SK-N-SH (cell line): ENCODE data around the gene C12orf75. TPM values are rescaled to one million over a fixed set of nuclear protein-coding genes. Genes with fewer than 3 reads are reported as not detected.
A peak's percentile ranks its signal among the peaks of the same experiment; 100 is the strongest.

ENCODE experiments used
- CTCF ChIA-PET: fragments of 300-600, 350-600 bp; formaldehyde crosslinking; extraction: SDS; loops from one replicate; lab custom pipeline; 2021; lab: Yijun Ruan, JAX
- POLR2A ChIA-PET: fragments of 350-600 bp; sonication (Branson Sonifier 250); formaldehyde crosslinking; extraction: SDS; loops from one replicate; lab custom pipeline; 2020; ENCODE audit warnings: antibody characterized with exemption, inconsistent platforms; lab: Yijun Ruan, JAX
- DNase-seq: peaks from one replicate; pipeline ENCODE4 v3.0.0; 2012
- H2AFZ ChIP-seq: fragments of 200-600 bp; sonication (generic); 2 replicates; pipeline ENCODE4 v1.8.1; 2016; ENCODE audit warnings: antibody characterized with exemption, mild to moderate bottlenecking, low read depth
- H3F3A ChIP-seq: fragments of 200-600 bp; sonication (generic); replicated peaks from 2 replicates; pipeline ENCODE3; 2016; ENCODE audit warnings: antibody characterized with exemption, mild to moderate bottlenecking; ENCODE audit not compliant: insufficient read depth
- H3K27ac ChIP-seq, 2 experiments: fragments of 200-500 bp in 1 of 2; fragments of 200-600 bp in 1 of 2; sonication (Bioruptor generic) in 1 of 2; sonication (generic), shearing (Covaris generic) in 1 of 2; 2 replicates each; pipeline versions ENCODE4 v1.5.1 to v1.6.1; 2014 to 2016; ENCODE audit warnings: low read depth in 2 of 2, inconsistent platforms in 1 of 2, low read length in 1 of 2, mild to moderate bottlenecking in 1 of 2, mixed read lengths in 1 of 2
- H3K27me3 ChIP-seq: fragments of 200-600 bp; sonication (generic), shearing (Covaris generic); 2 replicates; pipeline ENCODE4 v1.6.1; 2016; ENCODE audit warnings: mixed run types; ENCODE audit not compliant: insufficient read depth
- H3K36me3 ChIP-seq, 2 experiments: fragments of 200-500 bp in 1 of 2; fragments of 200-600 bp in 1 of 2; sonication (Bioruptor generic) in 1 of 2; sonication (generic) in 1 of 2; replicated peaks in 1 of 2; 2 replicates each; pipeline versions ENCODE3 to v1.5.1; 2014 to 2016; ENCODE audit warnings: low read length in 1 of 2, mild to moderate bottlenecking in 1 of 2; ENCODE audit not compliant: insufficient read depth in 2 of 2, control insufficient read depth in 1 of 2
- H3K4me1 ChIP-seq, 2 experiments: fragments of 200-500 bp in 1 of 2; fragments of 200-600 bp in 1 of 2; sonication (Bioruptor generic) in 1 of 2; sonication (generic), shearing (Covaris generic) in 1 of 2; 2 replicates each; pipeline versions ENCODE4 v1.5.1 to v1.6.1; 2014 to 2016; ENCODE audit warnings: low read depth in 1 of 2, low read length in 1 of 2, mixed run types in 1 of 2; ENCODE audit not compliant: insufficient read depth in 2 of 2, control insufficient read depth in 1 of 2
- H3K4me2 ChIP-seq: fragments of 200-600 bp; sonication (generic), shearing (Covaris generic); 2 replicates; pipeline ENCODE4 v1.6.1; 2017; ENCODE audit warnings: mixed run types
- H3K4me3 ChIP-seq, 2 experiments: fragments of 200-500 bp in 1 of 2; fragments of 200-600 bp in 1 of 2; sonication (Bioruptor generic) in 1 of 2; sonication (generic), shearing (Covaris generic) in 1 of 2; 2 replicates each; pipeline versions ENCODE4 v1.5.1 to v1.8.1; 2014 to 2016; ENCODE audit warnings: low read depth in 2 of 2, inconsistent platforms in 1 of 2, low read length in 1 of 2, mild to moderate bottlenecking in 1 of 2, mixed read lengths in 1 of 2, moderate library complexity in 1 of 2
- H3K79me2 ChIP-seq: fragments of 200-600 bp; sonication (generic); 2 replicates; pipeline ENCODE4 v1.8.1; 2017; ENCODE audit warnings: mild to moderate bottlenecking; ENCODE audit not compliant: insufficient read depth
- H3K9ac ChIP-seq: fragments of 200-600 bp; sonication (generic); 2 replicates; pipeline ENCODE4 v1.6.1; 2017; ENCODE audit warnings: mixed run types
- H3K9me2 ChIP-seq: fragments of 200-600 bp; sonication (generic); 2 replicates; pipeline ENCODE4 v1.6.1; 2017; ENCODE audit warnings: mixed run types
- H3K9me3 ChIP-seq: fragments of 200-600 bp; sonication (generic); 2 replicates; pipeline ENCODE4 v1.6.1; 2017; ENCODE audit warnings: mixed run types, mild to moderate bottlenecking, moderate library complexity
- H4K20me1 ChIP-seq: fragments of 200-600 bp; sonication (generic); 2 replicates; pipeline ENCODE4 v1.6.1; 2017; ENCODE audit warnings: mild to moderate bottlenecking, mixed run types; ENCODE audit not compliant: insufficient read depth
- FOSL2 ChIP-seq: IDR thresholded peaks from 2 replicates; pipeline ENCODE4 v1.4.0; 2012; ENCODE audit warnings: low read depth, mild to moderate bottlenecking, moderate library complexity, borderline replicate concordance
- FOXJ3 ChIP-seq: sonication (generic); formaldehyde crosslinking; IDR thresholded peaks from 2 replicates; pipeline ENCODE4 v1.5.1; 2020; ENCODE audit warnings: mild to moderate bottlenecking, missing genetic modification reagents
- GABPA ChIP-seq: IDR thresholded peaks from 2 replicates; pipeline ENCODE4 v1.4.0; 2012; ENCODE audit warnings: low read depth, mild to moderate bottlenecking
- GATA2 ChIP-seq: sonication (generic); formaldehyde crosslinking; IDR thresholded peaks from 2 replicates; pipeline ENCODE4 v1.5.0; 2020; ENCODE audit warnings: mild to moderate bottlenecking, missing genetic modification reagents
- JUND ChIP-seq: IDR thresholded peaks from 2 replicates; pipeline ENCODE4 v1.4.0; 2012
- NRF1 ChIP-seq: IDR thresholded peaks from 2 replicates; pipeline ENCODE4 v1.6.1; 2012; ENCODE audit warnings: low read depth, mild to moderate bottlenecking, low read length
- POLR2AphosphoS5 ChIP-seq: IDR thresholded peaks from 2 replicates; pipeline ENCODE4 v1.6.1; 2012; ENCODE audit warnings: low read depth, low read length
- RFX5 ChIP-seq: IDR thresholded peaks from 2 replicates; pipeline ENCODE4 v1.6.1; 2012; ENCODE audit warnings: mild to moderate bottlenecking, improper control_type of control experiment, low read length
- TCF12 ChIP-seq: IDR thresholded peaks from 2 replicates; pipeline ENCODE4 v1.4.0; 2012
- YY1 ChIP-seq: IDR thresholded peaks from 2 replicates; pipeline ENCODE4 v1.4.0; 2012; ENCODE audit warnings: low read depth, mild to moderate bottlenecking
- WGBS: methylation state at CpG from one replicate; pipeline ENCODE4 v1.1.6; 2017; ENCODE audit warnings: low lambda C conversion rate; 5-methylcytosine and 5-hydroxymethylcytosine counted together
- polyA plus RNA-seq, 3 experiments: library from polyadenylated mRNA; depleted of rRNA; stranded (reverse); fragments of >200 nt; gene quantifications; 2 replicates each; pipeline ENCODE4 v1.2.3, GENCODE V29; 2012
- TF ChIP-seq, protein P1 (sequence below): IDR thresholded peaks from 2 replicates; pipeline ENCODE4 v1.4.0; 2012; ENCODE audit warnings: low read depth
- TF ChIP-seq, protein P2 (sequence below): fragments of 200-600 bp; sonication (generic); IDR thresholded peaks from 2 replicates; pipeline ENCODE4 v1.6.1; 2017; ENCODE audit warnings: antibody characterized with exemption, mild to moderate bottlenecking, moderate library complexity
- TF ChIP-seq, protein P3 (sequence below): fragments of 150-350 bp; IDR thresholded peaks from 2 replicates; pipeline ENCODE4 v1.6.1; 2017; ENCODE audit warnings: antibody characterized with exemption, low read length, low read depth, borderline replicate concordance

C12orf75 gene
- polyA plus RNA-seq, 1 of the 3 experiments (the other 2 are of a cell fraction): 221 TPM

DNA sequence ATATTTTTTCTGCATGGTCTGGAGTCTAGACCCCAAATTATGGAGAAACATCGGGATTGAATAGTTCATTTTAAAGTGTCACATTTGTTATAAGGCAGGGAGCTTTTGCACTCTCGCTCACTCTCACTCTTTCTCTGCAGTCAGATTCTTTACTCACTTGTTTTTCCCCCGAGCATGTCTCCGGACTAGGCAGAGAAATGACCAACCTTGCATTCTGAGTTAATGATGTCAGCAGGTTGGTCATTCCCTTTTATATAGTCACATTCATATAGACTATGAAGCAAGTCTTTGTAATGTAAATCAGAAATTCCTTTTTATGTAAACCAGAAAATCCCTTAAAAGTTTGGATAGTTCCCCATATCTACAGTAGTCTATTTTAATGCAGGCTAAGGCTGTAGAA is 4.1 kb downstream of the C12orf75 start:
- Histone ChIP-seq H3K9ac (peak overlapping the region; percentile 29), H3K36me3 (peaks cover 0 to 47% of the 10 kb centered on the region in 2 experiments), H3K4me2 (peak overlapping the region; percentile 94), H2AFZ (no peak overlapping the region), H3K9me2 (no peaks in the 10 kb centered on the region), H3K4me1 (peaks cover 9 to 20% of the 10 kb centered on the region in 2 experiments), H3K27ac (peak overlapping the region; percentile 29 to 72; a peak in 3 of 4 replicates), H3K4me3 (peak overlapping the region; percentile 17 to 53; a peak in 3 of 4 replicates), H3K9me3 (no peaks in the 10 kb centered on the region), H4K20me1 (peaks cover 51% of the 10 kb centered on the region), H3K79me2 (peaks cover 87% of the 10 kb centered on the region), H3F3A (peaks cover 42% of the 10 kb centered on the region), H3K27me3 (no peaks in the 10 kb centered on the region)
- WGBS: 10% methylated on average over 4 of the region's 4 CpGs
- ChIA-PET POLR2A (no interaction called here), CTCF (interaction anchor here (0.9 to 1.7 kb wide), 2 partner anchors 19 to 49 kb away, joined by 4 to 5 read pairs; no protein-coding TSS in a partner anchor)
- TF ChIP-seq GATA2 (CRISPR knock-in tag): no peak
- TF ChIP-seq TCF12: 0 out of 2 replicates have a peak, but pooled peaks have one; percentile 21
- peak; percentile 34; the same call in 1 of the 2 replicates for TF ChIP-seq JUND
- peak; percentile 57; the same call in 1 of the 2 replicates for TF ChIP-seq FOSL2
- DNase-seq: no peak

DNA sequence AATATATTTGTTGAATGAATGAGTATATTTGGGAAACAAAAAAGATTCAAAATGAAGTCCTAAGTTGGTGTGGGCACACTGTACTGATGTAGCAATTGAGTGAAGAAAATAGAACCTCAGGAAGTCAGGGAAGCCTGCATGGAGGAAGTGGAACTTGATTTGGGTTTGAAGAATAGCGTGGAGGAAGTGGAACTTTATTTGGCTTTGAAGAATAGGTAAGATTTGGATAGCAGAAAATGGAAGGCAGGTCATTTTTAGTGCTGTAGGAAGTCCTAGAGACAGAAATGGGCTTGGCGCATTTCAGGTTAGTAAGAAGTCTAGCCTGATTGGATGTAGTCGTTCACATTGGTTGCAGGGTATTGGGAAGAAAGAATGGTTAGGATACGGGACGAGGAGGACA is 5.4 kb downstream of the C12orf75 start:
- no peak overlapping the region for H2AFZ ChIP-seq
- H4K20me1 ChIP-seq: peaks cover 62% of the 10 kb centered on the region
- POLR2A ChIA-PET: no interaction called here
- H3K9me2 ChIP-seq: no peaks in the 10 kb centered on the region
- TF ChIP-seq, protein P1, sequence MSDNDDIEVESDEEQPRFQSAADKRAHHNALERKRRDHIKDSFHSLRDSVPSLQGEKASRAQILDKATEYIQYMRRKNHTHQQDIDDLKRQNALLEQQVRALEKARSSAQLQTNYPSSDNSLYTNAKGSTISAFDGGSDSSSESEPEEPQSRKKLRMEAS: no peak
- TF ChIP-seq, protein P2, sequence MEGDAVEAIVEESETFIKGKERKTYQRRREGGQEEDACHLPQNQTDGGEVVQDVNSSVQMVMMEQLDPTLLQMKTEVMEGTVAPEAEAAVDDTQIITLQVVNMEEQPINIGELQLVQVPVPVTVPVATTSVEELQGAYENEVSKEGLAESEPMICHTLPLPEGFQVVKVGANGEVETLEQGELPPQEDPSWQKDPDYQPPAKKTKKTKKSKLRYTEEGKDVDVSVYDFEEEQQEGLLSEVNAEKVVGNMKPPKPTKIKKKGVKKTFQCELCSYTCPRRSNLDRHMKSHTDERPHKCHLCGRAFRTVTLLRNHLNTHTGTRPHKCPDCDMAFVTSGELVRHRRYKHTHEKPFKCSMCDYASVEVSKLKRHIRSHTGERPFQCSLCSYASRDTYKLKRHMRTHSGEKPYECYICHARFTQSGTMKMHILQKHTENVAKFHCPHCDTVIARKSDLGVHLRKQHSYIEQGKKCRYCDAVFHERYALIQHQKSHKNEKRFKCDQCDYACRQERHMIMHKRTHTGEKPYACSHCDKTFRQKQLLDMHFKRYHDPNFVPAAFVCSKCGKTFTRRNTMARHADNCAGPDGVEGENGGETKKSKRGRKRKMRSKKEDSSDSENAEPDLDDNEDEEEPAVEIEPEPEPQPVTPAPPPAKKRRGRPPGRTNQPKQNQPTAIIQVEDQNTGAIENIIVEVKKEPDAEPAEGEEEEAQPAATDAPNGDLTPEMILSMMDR: no peak
- TF ChIP-seq, protein P3, sequence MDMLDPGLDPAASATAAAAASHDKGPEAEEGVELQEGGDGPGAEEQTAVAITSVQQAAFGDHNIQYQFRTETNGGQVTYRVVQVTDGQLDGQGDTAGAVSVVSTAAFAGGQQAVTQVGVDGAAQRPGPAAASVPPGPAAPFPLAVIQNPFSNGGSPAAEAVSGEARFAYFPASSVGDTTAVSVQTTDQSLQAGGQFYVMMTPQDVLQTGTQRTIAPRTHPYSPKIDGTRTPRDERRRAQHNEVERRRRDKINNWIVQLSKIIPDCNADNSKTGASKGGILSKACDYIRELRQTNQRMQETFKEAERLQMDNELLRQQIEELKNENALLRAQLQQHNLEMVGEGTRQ: no peak
- no peak for TF ChIP-seq GABPA
- no peak for TF ChIP-seq GATA2 (CRISPR knock-in tag)
- no peak for TF ChIP-seq YY1
- no peak for TF ChIP-seq TCF12
- TF ChIP-seq NRF1: no peak
- no peak for TF ChIP-seq FOXJ3 (CRISPR knock-in tag)
- no peak for TF ChIP-seq RFX5
- no peak for TF ChIP-seq POLR2AphosphoS5
- TF ChIP-seq, all 33 proteins: peak for 0
- 96% methylated on average over 5 of the region's 5 CpGs for WGBS
- DNase-seq: no peak
- H3K9me3 ChIP-seq: no peaks in the 10 kb centered on the region
- H3K4me3 ChIP-seq: no peak overlapping the region
- H3K9ac ChIP-seq: peak overlapping the region; percentile 29; the same call in 1 of the 2 replicates
- peak overlapping the region in 1 of 2 experiments; percentile 72; a peak in 2 of 4 replicates for H3K27ac ChIP-seq
- CTCF ChIA-PET: interaction anchor here (1.0 to 1.1 kb wide), 3 partner anchors 9 to 48 kb away, joined by 3 to 5 read pairs (median 4); no protein-coding TSS in a partner anchor
- peaks cover 39% of the 10 kb centered on the region for H3F3A ChIP-seq
- H3K4me1 ChIP-seq: peaks cover 4 to 20% of the 10 kb centered on the region in 2 experiments
- peaks cover 100% of the 10 kb centered on the region for H3K79me2 ChIP-seq
- no peaks in the 10 kb centered on the region for H3K27me3 ChIP-seq
- H3K4me2 ChIP-seq: peak overlapping the region; percentile 94; the same call in 1 of the 2 replicates
- peaks cover 0 to 60% of the 10 kb centered on the region in 2 experiments for H3K36me3 ChIP-seq
